HUES64 (cell line): ENCODE data around the gene SP7.
"Not testable (repeated sequence)": the region's sequence is repeated elsewhere in the genome, so short reads cannot be mapped to it uniquely, and the experiment has no call there.

Experiments
- H3K27ac ChIP-seq: 2 replicates; pipeline ENCODE4 v1.7.0; 2013; ENCODE audit warnings: low read depth, low read length, inconsistent platforms
- H3K27me3 ChIP-seq: 2 replicates; pipeline ENCODE4 v1.6.1; 2013; ENCODE audit warnings: mild to moderate bottlenecking, low read length; ENCODE audit not compliant: insufficient read depth
- H3K36me3 ChIP-seq: 2 replicates; pipeline ENCODE4 v1.6.1; 2013; ENCODE audit warnings: mild to moderate bottlenecking, low read length; ENCODE audit not compliant: insufficient read depth
- H3K4me1 ChIP-seq: 2 replicates; pipeline ENCODE4 v1.6.1; 2013; ENCODE audit warnings: mild to moderate bottlenecking, low read length, moderate library complexity; ENCODE audit not compliant: insufficient read depth
- H3K4me3 ChIP-seq: 2 replicates; pipeline ENCODE4 v1.5.1; 2013; ENCODE audit warnings: mild to moderate bottlenecking, low read length, moderate library complexity
- H3K9ac ChIP-seq: 2 replicates; pipeline ENCODE4 v1.6.1; 2013; ENCODE audit warnings: mild to moderate bottlenecking, low read depth, low read length
- H3K9me3 ChIP-seq: 2 replicates; pipeline ENCODE4 v1.6.1; 2013; ENCODE audit warnings: low read depth, low read length; ENCODE audit not compliant: insufficient read depth
- WGBS: fragments of 150-250, 120-280 bp; methylation state at CpG from one replicate; pipeline ENCODE4 v1.1.7; 2013; ENCODE audit warnings: missing lambda C conversion rate; 5-methylcytosine and 5-hydroxymethylcytosine counted together

The SP7 gene

GRCh38 chr12:53313996-53314395, 22.2 kb downstream of the SP7 start:
- H3K9ac ChIP-seq: no peak overlapping the region
- H3K27me3 ChIP-seq: no peaks in the 10 kb centered on the region
- H3K4me1 ChIP-seq: no peaks in the 10 kb centered on the region
- WGBS: 98% methylated on average over 2 of the region's 3 CpGs
- no peaks in the 10 kb centered on the region for H3K9me3 ChIP-seq
- H3K4me3 ChIP-seq: no peak overlapping the region
- no peak overlapping the region for H3K27ac ChIP-seq
- H3K36me3 ChIP-seq: peaks cover 50% of the 10 kb centered on the region

DNA sequence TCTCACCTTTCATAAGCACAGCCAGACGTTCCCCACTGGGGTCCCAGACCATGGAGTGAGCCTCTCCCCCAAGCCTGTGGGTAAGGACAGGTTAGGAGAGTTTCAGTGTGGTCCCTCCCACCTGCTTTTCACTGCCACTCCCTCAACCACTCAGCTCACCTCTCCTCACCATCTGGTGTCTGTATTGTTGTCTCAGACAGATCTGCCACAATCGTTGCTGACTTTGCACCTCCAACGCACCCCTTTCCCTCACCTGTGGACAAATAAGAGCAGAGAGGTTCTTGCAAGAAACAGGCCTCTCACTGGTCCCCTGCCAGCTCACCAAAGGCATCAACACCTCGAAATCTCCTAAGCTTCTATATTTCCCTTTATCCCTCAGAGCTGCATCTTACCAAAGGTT, 27.9 kb downstream of the SP7 start:
- Histone ChIP-seq H3K4me1 (no peaks in the 10 kb centered on the region), H3K9me3 (no peaks in the 10 kb centered on the region), H3K4me3 (no peak overlapping the region), H3K36me3 (peaks cover 54% of the 10 kb centered on the region), H3K27ac (no peak overlapping the region), H3K9ac (no peak overlapping the region), H3K27me3 (no peaks in the 10 kb centered on the region)
- 92% methylated on average over 4 of the region's 4 CpGs for WGBS

DNA sequence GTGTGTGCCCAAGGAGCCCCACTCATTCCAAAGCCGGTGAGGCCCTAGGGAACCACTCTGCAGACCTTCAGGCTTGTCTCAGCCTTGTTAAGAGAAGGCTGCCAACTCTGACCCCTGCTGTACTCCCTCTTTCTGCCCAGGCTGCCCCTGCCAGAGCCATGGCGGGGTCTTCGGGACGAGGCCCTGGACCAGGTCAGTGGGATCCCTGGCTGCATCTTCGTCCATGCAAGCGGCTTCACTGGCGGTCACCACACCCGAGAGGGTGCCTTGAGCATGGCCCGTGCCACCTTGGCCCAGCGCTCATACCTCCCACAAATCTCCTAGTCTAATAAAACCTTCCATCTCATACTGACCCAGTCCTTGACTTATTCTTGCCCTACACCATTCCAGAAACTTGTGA, 29.3 kb downstream of the SP7 start:
- Histone ChIP-seq H3K4me1 (no peaks in the 10 kb centered on the region), H3K4me3 (no peak overlapping the region), H3K27me3 (no peaks in the 10 kb centered on the region), H3K9me3 (no peaks in the 10 kb centered on the region), H3K27ac (no peak overlapping the region), H3K36me3 (peaks cover 68% of the 10 kb centered on the region), H3K9ac (no peak overlapping the region)
- WGBS: 95% methylated on average over 10 of the region's 10 CpGs

GRCh38 chr12:53302903-53303302, 33.3 kb downstream of the SP7 start:
- Histone ChIP-seq H3K4me3 (no peak overlapping the region), H3K27ac (no peak overlapping the region), H3K9me3 (no peaks in the 10 kb centered on the region), H3K4me1 (no peaks in the 10 kb centered on the region; the same call in 1 of the 2 replicates), H3K27me3 (no peaks in the 10 kb centered on the region), H3K36me3 (peaks cover 68% of the 10 kb centered on the region), H3K9ac (no peak overlapping the region)
- WGBS: 94% methylated on average over 5 of the region's 5 CpGs

DNA sequence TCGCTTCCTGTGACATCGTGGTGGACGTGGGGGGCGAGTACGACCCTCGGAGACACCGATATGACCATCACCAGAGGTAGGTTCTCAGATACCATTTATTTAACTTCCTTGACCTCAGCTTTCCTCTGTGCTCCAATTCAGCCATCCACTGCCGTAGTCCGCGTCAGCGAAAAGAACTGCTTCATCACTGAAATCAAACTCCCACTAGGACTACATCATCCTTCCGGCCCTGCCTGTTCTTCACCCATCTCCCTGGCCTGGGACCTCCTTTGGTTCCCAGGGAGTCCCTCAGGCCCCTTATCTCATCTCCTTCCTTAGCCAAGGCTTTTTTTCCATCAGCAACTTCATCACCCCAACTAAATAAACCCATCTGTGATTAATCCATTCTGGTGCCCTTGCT, 36.0 kb downstream of the SP7 start:
- Histone ChIP-seq H3K36me3 (peaks cover 54% of the 10 kb centered on the region), H3K4me1 (no peaks in the 10 kb centered on the region; the same call in 1 of the 2 replicates), H3K9ac (peak overlapping the region; percentile 81), H3K27me3 (no peaks in the 10 kb centered on the region), H3K9me3 (no peaks in the 10 kb centered on the region), H3K27ac (peak overlapping the region; percentile 75; the same call in 1 of the 2 replicates), H3K4me3 (peak overlapping the region; percentile 86)
- WGBS: 8% methylated on average over 12 of the region's 12 CpGs

DNA sequence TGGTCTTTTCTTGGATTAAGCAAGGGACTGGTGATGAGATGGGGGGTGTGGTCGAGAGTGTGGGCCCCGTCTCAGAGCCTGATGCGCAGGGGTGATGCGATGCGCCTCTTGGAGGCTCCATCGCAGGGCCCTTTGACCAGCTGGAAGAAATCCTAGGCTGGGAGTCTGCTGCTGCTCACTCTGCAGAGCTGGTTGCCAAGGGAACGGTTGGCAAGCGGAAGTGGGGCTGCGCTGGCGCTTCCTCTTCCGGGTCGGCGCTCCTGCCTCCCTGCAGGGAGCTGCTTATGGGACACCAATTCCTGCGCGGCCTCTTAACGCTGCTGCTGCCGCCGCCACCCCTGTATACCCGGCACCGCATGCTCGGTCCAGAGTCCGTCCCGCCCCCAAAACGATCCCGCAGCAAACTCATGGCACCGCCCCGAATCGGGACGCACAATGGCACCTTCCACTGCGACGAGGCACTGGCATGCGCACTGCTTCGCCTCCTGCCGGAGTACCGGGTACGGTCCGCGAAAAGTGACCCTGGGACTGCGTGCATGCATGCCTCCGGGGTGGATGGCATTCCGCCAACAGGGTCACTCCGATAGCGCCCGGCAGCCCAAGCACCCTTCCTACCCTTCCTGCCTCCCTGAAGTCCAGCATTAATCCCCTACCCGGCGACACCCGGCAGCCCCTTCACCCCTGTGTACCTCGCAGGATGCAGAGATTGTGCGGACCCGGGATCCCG, 36.5 kb downstream of the SP7 start, which contains the start of gene MYG1:
Gene MYG1 (plus strand): TSS at position 242 of the 727 bp plus-strand sequence. CDS start 43 bp downstream, at position 285.
- no peaks in the 10 kb centered on the region for H3K27me3 ChIP-seq
- WGBS: 2% methylated on average over 51 of the region's 51 CpGs
- H3K36me3 ChIP-seq: peaks cover 52% of the 10 kb centered on the region
- H3K4me3 ChIP-seq: peak within 1 kb of the TSS; percentile 86
- peak within 1 kb of the TSS; percentile 81 for H3K9ac ChIP-seq
- peak within 1 kb of the TSS; percentile 75; the same call in 1 of the 2 replicates for H3K27ac ChIP-seq
- H3K9me3 ChIP-seq: no peaks in the 10 kb centered on the region
- H3K4me1 ChIP-seq: no peaks in the 10 kb centered on the region; the same call in 1 of the 2 replicates

- WGBS: 88% methylated on average over 5 of the region's 5 CpGs
- Histone ChIP-seq H3K36me3 (peaks cover 52% of the 10 kb centered on the region), H3K4me1 (no peaks in the 10 kb centered on the region; the same call in 1 of the 2 replicates), H3K27me3 (no peaks in the 10 kb centered on the region), H3K27ac (peak overlapping the region; percentile 75; the same call in 1 of the 2 replicates), H3K9me3 (no peaks in the 10 kb centered on the region), H3K9ac (no peak overlapping the region), H3K4me3 (peak overlapping the region; percentile 86)
These were observed 37.1 kb downstream of the SP7 start for GRCh38 chr12:53299101-53299453.

- H3K9me3 ChIP-seq: no peaks in the 10 kb centered on the region
- no peak overlapping the region for H3K4me3 ChIP-seq
- no peaks in the 10 kb centered on the region for H3K27me3 ChIP-seq
- no peak overlapping the region for H3K27ac ChIP-seq
- WGBS: 100% methylated on average over 5 of the region's 5 CpGs
- H3K4me1 ChIP-seq: no peaks in the 10 kb centered on the region; the same call in 1 of the 2 replicates
- peaks cover 53% of the 10 kb centered on the region for H3K36me3 ChIP-seq
- no peak overlapping the region for H3K9ac ChIP-seq
These were observed 38.0 kb downstream of the SP7 start for GRCh38 chr12:53298164-53298563.

- H3K4me1 ChIP-seq, H3K27me3 ChIP-seq, H3K4me3 ChIP-seq, H3K27ac ChIP-seq, H3K9me3 ChIP-seq, H3K9ac ChIP-seq: not testable (repeated sequence)
- 95% methylated on average over 10 of the region's 10 CpGs for WGBS
- peaks cover 53% of the 10 kb centered on the region for H3K36me3 ChIP-seq
These were observed 39.0 kb downstream of the SP7 start for GRCh38 chr12:53297106-53297505.

DNA sequence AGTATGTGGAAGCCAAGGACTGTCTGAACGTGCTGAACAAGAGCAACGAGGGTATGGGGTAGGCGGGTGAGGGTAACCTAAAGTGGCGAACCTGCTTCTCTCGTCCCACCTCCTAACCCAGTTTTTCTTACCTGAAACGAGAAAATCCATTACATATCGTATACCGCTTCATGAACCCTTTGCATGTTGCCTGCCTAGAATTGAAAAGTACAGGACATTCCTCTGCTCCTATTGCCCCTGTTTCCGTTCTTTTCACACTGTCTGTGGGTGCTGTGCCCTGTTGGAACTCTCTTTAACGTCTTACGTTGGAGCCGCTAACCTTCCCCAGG, 40.3 kb downstream of the SP7 start:
- H3K4me1 ChIP-seq: no peaks in the 10 kb centered on the region; the same call in 1 of the 2 replicates
- H3K4me3 ChIP-seq: peak overlapping the region; percentile 96
- no peaks in the 10 kb centered on the region for H3K27me3 ChIP-seq
- no peaks in the 10 kb centered on the region for H3K9me3 ChIP-seq
- H3K9ac ChIP-seq: peak overlapping the region; percentile 84
- H3K27ac ChIP-seq: peak overlapping the region; percentile 59
- H3K36me3 ChIP-seq: peaks cover 49% of the 10 kb centered on the region
- 5% methylated on average over 12 of the region's 12 CpGs for WGBS

DNA sequence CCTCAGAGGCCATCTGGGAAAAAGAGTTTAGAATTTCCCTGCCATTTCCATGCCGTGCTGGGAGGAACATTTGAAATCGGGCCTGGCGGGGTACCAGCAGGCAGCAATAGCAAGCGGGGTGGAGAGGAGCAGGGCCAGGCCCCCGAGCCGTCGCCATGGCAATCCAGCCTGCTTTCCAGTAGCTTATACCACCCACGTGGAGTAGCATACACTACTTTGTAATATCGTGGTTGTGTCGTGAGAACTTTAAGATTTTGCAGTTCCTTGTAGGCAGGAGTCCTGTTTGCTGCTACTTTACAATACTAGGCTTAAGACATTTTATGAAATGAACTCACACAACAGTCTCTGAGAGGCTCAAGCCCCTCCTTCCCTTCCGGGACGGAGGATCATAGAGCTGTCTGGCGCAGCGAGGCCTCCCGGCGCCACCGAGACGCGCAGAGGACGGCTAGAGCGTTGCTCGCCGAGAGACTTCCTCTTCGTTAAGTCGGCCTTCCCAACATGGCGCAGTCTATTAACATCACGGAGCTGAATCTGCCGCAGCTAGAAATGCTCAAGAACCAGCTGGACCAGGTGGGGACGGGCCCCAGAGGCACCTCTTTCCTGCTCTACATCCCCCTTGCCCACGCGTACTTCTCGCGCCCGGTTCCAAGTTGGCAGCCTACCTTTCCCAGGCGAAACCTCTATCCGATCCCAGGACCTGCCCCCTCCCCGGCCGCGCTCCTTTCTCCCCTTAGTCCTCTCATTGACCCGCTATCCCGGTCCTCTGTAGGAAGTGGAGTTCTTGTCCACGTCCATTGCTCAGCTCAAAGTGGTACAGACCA, 40.9 kb downstream of the SP7 start, which contains the start of gene PFDN5:
Gene PFDN5 (plus strand): TSS at position 473 of the 821 bp plus-strand sequence. CDS start 26 bp downstream, at position 499.
- Histone ChIP-seq H3K9ac (peak within 1 kb of the TSS; percentile 84), H3K9me3 (no peaks in the 10 kb centered on the region), H3K27ac (peak within 1 kb of the TSS; percentile 59), H3K4me1 (no peaks in the 10 kb centered on the region; the same call in 1 of the 2 replicates), H3K27me3 (no peaks in the 10 kb centered on the region), H3K36me3 (peaks cover 55% of the 10 kb centered on the region), H3K4me3 (peak within 1 kb of the TSS; percentile 96)
- WGBS: 3% methylated on average over 39 of the region's 42 CpGs
